Gastrocnemius medialis (tissue), 4 donors: ENCODE data around the gene PTTG1IP.
A peak's percentile ranks its signal among the peaks of the same experiment; 100 is the strongest.

Experiments used
- CTCF ChIP-seq, 5 experiments: fragments of 450-650 bp in 3 of 5; fragments of 200-600 bp in 2 of 5; sonication (generic) in 2 of 5; IDR thresholded peaks in 4 of 5; conservative IDR thresholded peaks in 1 of 5; 1 replicate in 4 of 5; 2 replicates in 1 of 5; pipeline ENCODE4 v1.5.1; 2016 to 2019; ENCODE audit warnings: antibody characterized with exemption in 5 of 5, mild to moderate bottlenecking in 3 of 5, moderate library complexity in 3 of 5
- POLR2A ChIP-seq, 2 donors: fragments of 450-650 bp; IDR thresholded peaks; one replicate each; pipeline ENCODE4 v1.6.1; 2017; ENCODE audit warnings: antibody characterized with exemption in 2 of 2, mild to moderate bottlenecking in 2 of 2, moderate library complexity in 2 of 2

- TF ChIP-seq CTCF (IDR thresholded peaks at IDR 0.05 in 4 of 5, conservative IDR thresholded peaks at IDR 0.05 in 1 of 5) (peak in 2 of 5 experiments; percentile 10 to 15), POLR2A (IDR thresholded peaks at IDR 0.05) (peak; percentile 92 to 98)
These were observed 55.4 kb downstream of the PTTG1IP start, which contains the start of gene SUMO3 for GRCh38 chr21:44817914-44818639.
